Keratinocyte (primary cell): ENCODE results near the gene QSOX2.

Experiments used
- CTCF ChIP-seq, 3 experiments: IDR thresholded peaks in 1 of 3; conservative IDR thresholded peaks in 1 of 3; optimal IDR thresholded peaks in 1 of 3; 2 replicates in 2 of 3; 3 replicates in 1 of 3; pipeline versions ENCODE3 to v1.5.1; 2011; ENCODE audit warnings: low read length in 3 of 3, mild to moderate bottlenecking in 3 of 3, moderate library complexity in 2 of 3, control low read depth in 1 of 3, inconsistent platforms in 1 of 3; ENCODE audit not compliant: insufficient read depth in 2 of 3; ENCODE audit errors: extremely low read depth in 1 of 3
- EZH2 ChIP-seq: IDR thresholded peaks from one replicate; pipeline ENCODE4 v1.6.1; 2012; ENCODE audit warnings: inconsistent platforms, mild to moderate bottlenecking, low read length, moderate library complexity

- peak in 1 of 3 experiments; percentile 10 for TF ChIP-seq CTCF (optimal IDR thresholded peaks at IDR 0.05 in 1 of 3, IDR thresholded peaks at IDR 0.05 in 1 of 3, conservative IDR thresholded peaks at IDR 0.05 in 1 of 3; ENCODE audit: extremely low read depth in 1 of 3, insufficient read depth in 2 of 3, low read length in 3 of 3)
- TF ChIP-seq EZH2 = no peak
Observed at GRCh38 chr9:136245219-136246150, at the start of gene QSOX2.
